ENCODE measurements around the gene TNK1. TPM values are rescaled to one million over a fixed set of nuclear protein-coding genes. Genes with fewer than 3 reads are reported as not detected.

Gene TNK1
- total and polyA plus RNA-seq, 2 of the 8 experiments (the other 6 are each of a cell fraction or from before 2014, with no cell fraction given): 7.6 to 9.5 TPM

GRCh38 chr17:7403043-7403726 is 22.3 kb downstream of the TNK1 start:
- Histone ChIP-seq H3K79me2 (ENCODE audit: control insufficient read depth in 1 of 2, insufficient read depth in 2 of 2, low read length in 2 of 2) (peaks cover 0 to 8% of the 10 kb centered on the region in 2 experiments; a peak in 1 of 4 replicates), H3K14ac (ENCODE audit: insufficient read length) (peak overlapping the region; percentile 21), H4K20me1 (replicated peaks in 1 of 2; ENCODE audit: control insufficient read depth in 1 of 2, insufficient read depth in 2 of 2, low read length in 2 of 2) (peaks cover 0 to 6% of the 10 kb centered on the region in 2 experiments), H3K4me3 (ENCODE audit: extremely low read depth in 1 of 4, insufficient read depth in 2 of 4, low read depth in 3 of 4, low read length in 4 of 4) (peak overlapping the region; percentile 67 to 94 (median 74)), H3K36me3 (ENCODE audit: control insufficient read depth in 2 of 4, insufficient read depth in 4 of 4, low read length in 3 of 4) (no peaks in the 10 kb centered on the region), H3K27ac (ENCODE audit: low read depth, low read length) (no peak overlapping the region), H3K79me1 (ENCODE audit: low read depth, low read length) (peaks cover 5% of the 10 kb centered on the region), H2BK20ac (ENCODE audit: low read length) (no peak overlapping the region), H3K27me3 (replicated peaks in 1 of 4; ENCODE audit: control insufficient read depth in 3 of 4, extremely low read depth in 1 of 4, insufficient read depth in 3 of 4, low read length in 3 of 4) (no peaks in the 10 kb centered on the region; a peak in 1 of 7 replicates), H3K23ac (ENCODE audit: insufficient read length) (no peak overlapping the region), H2BK5ac (ENCODE audit: low read depth, low read length) (peak overlapping the region; percentile 76), H2BK15ac (ENCODE audit: low read length) (no peak overlapping the region), H2AFZ (ENCODE audit: low read length) (no peak overlapping the region), H3K4me2 (ENCODE audit: insufficient read depth in 1 of 2, low read depth in 2 of 2, low read length in 2 of 2) (peak overlapping the region; percentile 84 to 90), H2BK12ac (ENCODE audit: low read depth, low read length) (no peak overlapping the region), H3K56ac (replicated peaks; ENCODE audit: insufficient read length, low read depth, low read length) (no peak overlapping the region), H4K5ac (ENCODE audit: insufficient read length, low read depth, low read length) (peak overlapping the region; percentile 60), H2BK120ac (replicated peaks; ENCODE audit: low read depth, low read length) (no peak overlapping the region), H3K4ac (replicated peaks; ENCODE audit: insufficient read length, low read depth, low read length) (peak overlapping the region; percentile 5), H3K23me2 (ENCODE audit: low read depth, low read length) (peaks cover 13% of the 10 kb centered on the region; the same call in 1 of the 2 replicates), H4K91ac (replicated peaks; ENCODE audit: insufficient read length, low read length) (no peak overlapping the region), H3K4me1 (replicated peaks in 1 of 4; ENCODE audit: control insufficient read depth in 3 of 4, insufficient read depth in 4 of 4, low read length in 3 of 4) (peaks cover 0 to 13% (median 9%) of the 10 kb centered on the region in 4 experiments; a peak in 5 of 7 replicates), H3K9ac (replicated peaks in 1 of 4; ENCODE audit: extremely low read depth in 1 of 4, low read depth in 3 of 4, low read length in 3 of 4) (peak overlapping the region in 2 of 4 experiments; percentile 25 to 61; a peak in 3 of 7 replicates), H3K18ac (ENCODE audit: extremely low read depth, low read length) (peak overlapping the region; percentile 32; the same call in 1 of the 2 replicates), H3K9me3 (ENCODE audit: insufficient read depth in 2 of 2, low read depth in 1 of 2, low read length in 1 of 2) (no peaks in the 10 kb centered on the region), H2AK5ac (ENCODE audit: low read depth, low read length) (peak overlapping the region; percentile 75; the same call in 1 of the 2 replicates), H4K8ac (ENCODE audit: extremely low read depth, insufficient read depth, low read length) (no peak overlapping the region)
- ChIA-PET CTCF (ENCODE audit: partially characterized antibody) (interaction anchor here (0.8 to 3.5 kb wide), 11 partner anchors 8 to 158 kb away, joined by 3 to 26 read pairs (median 5); partner anchors contain the start of genes TMEM102 and TMEM95), POLR2A (ENCODE audit: partially characterized antibody) (interaction anchor here (0.6 to 8.2 kb wide), 16 partner anchors 8 to 204 kb away, joined by 3 to 66 read pairs (median 6); partner anchors contain the start of genes FGF11, PHF23, PLSCR3 and POLR2A)
- peak; percentile 73 for FAIRE-seq
- DNase-seq (ENCODE audit: low read depth in 1 of 2, low spot score in 2 of 2): peak in 1 of 2 experiments; percentile 76
- TF ChIP-seq KDM4A (IDR thresholded peaks at IDR 0.05; ENCODE audit: low read depth, low read length, severe bottlenecking): peak; percentile 2
- TF ChIP-seq MAX (IDR thresholded peaks at IDR 0.05): 0 out of 2 replicates have a peak, but pooled peaks have one; percentile 1
- no peak for TF ChIP-seq BCL11A (IDR thresholded peaks at IDR 0.05; ENCODE audit: low read depth in 2 of 2, low read length in 2 of 2)
- TF ChIP-seq SIN3A (conservative IDR thresholded peaks at IDR 0.05 in 1 of 2, IDR thresholded peaks at IDR 0.05 in 1 of 2; ENCODE audit: low read depth in 1 of 2, low read length in 2 of 2): no peak
- 25% methylated on average over 15 of the region's 16 CpGs; no CpG with 5 or more reads in 1 of the 2 experiments for WGBS, 2 experiments (ENCODE audit: extremely low coverage in 1 of 2, insufficient coverage in 1 of 2, insufficient read length in 1 of 2, insufficient replicate concordance in 2 of 2, low coverage in 1 of 2, low lambda C conversion rate in 2 of 2, missing lambda C conversion rate in 1 of 2)
